HG02571 (cell line): ENCODE measurements around the gene H3-3A.
A peak's percentile ranks its signal among the peaks of the same experiment; 100 is the strongest.
"Not testable (repeated sequence)": the region's sequence is repeated elsewhere in the genome, so short reads cannot be mapped to it uniquely, and the experiment has no call there.

Experiments used
- ATAC-seq: cut with Tn5 transposase; IDR thresholded peaks from one replicate; pipeline ENCODE4 v1.9.1; 2021; ENCODE audit warnings: mild to moderate bottlenecking, moderate library complexity; ENCODE audit not compliant: unreplicated experiment

The H3-3A gene

DNA sequence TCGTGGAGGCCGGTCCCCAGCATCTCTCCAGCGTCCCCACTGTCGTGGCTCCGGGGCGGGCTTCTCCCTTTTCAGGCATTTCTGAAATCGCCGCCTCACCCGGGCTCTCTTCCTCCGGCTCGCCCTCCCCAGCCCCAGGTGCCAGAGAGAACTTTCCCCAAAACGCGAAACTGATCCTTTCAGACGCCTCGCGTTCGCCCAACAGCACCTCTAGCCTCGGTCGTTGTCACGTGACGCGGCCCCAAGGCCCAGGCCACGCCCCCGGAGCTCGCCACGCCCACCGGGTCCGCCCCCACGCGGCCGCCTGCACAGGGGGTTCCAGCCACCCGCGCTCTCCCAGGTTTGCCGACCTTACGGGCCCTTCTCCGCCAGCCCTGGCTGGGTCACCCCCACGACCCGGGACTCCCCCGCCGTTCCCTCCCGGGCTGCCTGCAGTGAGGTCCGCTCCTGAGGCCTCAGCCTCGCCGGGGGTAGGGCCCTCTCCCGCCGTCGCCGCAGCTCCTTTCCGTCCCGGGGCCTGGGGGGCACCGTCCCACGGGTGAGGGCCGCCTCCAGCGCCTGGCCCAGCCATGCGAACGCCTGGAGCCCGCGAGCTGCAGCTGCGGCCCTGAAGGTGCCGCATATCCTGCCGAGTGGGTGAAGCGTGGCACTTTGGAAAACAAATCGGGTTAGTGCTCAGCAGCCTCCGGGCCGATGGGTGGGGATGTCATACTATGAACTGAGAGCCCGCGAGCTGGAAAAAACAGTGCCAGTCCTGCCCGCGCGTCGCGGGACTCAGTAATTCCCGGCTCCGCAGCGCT, 21.0 kb downstream of the H3-3A start:
- ATAC-seq = peak; percentile 86

DNA sequence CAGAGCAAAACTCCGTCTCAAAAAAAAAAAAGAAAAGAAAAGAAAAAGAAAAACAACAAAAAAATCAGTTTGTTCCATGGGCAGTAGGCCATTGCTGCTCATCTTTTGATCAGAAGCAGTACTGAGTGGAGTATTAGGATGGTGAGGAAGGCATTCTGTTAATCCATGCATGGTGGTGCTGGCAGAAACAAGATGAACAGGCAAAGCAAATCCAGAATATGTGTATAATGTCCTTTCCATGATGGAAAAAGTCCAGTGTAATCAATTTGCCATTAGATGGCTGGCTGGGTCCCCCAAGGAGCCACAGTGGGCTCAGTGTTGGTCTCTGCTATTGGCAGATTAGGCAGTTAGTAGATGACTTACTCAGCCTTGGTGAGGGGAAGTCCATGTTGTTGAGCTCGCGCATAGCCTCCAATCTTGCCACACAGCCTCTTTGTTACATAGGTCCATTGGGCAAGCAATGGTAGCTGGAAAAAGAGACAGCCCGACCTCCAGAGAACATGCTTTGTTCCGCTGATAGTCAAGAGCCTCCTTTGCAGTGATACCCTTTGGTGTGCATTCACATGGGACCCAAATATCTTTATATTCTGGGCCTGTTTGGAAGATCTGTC, 23.3 kb downstream of the H3-3A start:
- no peak for ATAC-seq

DNA sequence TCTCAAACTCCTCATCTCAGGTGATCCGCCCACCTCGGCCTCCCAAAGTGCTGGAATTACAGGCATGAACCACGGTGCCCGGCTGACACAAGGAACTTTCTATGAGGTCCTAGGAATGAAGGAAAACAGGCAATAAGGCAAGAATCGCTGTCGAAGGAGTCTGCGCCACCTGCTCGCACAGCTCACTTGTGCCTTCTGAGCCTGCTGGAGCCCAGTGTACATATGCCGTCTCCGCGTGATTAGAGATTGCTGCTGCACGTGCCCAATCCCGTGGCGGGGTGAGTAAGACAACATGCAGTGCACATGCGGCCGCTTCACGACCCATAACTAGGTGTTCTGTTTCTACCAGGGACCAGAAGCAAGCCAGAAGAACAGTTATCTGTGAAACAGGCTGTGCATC, 24.3 kb downstream of the H3-3A start:
- no peak for ATAC-seq

DNA sequence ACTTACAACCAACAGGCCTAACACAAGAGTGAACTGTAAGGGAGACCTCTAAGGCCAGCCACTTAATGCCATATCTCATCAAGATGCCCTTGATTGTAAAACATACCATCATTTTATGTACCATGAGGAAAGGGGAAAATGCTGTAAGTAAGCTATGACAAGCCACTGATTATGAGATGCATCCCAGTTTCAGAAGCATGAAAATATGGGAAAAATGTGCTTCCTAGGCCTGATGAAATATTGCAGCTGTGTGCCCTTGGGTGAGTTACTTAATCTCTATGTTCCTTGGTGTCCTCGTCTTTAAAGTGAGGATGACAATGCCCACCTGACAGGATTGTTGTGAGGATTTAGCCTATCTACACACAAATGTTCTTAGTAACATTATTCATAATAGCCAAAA, 28.9 kb downstream of the H3-3A start:
- ATAC-seq = no peak

DNA sequence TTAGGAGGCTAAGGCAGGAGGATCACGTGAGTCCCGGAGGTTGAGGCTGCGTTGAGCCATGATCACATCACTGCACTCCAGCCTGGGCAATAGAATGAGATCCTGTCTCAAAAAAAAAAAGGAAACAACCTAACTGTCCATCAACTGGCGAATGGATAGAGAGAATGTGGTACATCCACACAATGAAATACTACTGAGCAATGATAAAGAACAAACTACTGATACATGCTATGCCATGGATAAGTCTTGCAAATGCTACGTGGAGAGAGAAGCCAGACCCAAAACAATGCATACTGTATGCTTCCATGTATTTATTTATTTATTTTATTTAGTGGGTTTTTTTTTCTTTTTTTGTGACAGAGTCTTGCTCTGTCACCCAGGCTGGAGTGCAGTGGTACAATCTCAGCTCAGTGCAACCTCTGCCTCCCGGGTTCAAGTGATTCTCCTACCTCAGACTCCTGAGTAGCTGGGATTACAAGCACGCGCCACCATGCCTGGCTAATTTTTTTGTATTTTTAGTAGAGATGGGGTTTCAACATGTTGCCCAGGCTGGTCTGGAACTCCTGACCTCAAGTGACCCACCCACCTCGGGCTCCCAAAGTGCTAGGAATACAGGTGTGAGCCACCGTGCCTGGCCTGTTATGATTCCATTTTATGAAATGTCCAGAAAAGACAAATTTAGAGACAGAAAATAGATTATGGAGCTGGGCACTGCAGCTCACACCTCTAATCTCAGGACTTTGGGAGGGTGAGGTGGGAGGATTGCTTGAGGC, 29.7 kb downstream of the H3-3A start:
- not testable (repeated sequence) for ATAC-seq

DNA sequence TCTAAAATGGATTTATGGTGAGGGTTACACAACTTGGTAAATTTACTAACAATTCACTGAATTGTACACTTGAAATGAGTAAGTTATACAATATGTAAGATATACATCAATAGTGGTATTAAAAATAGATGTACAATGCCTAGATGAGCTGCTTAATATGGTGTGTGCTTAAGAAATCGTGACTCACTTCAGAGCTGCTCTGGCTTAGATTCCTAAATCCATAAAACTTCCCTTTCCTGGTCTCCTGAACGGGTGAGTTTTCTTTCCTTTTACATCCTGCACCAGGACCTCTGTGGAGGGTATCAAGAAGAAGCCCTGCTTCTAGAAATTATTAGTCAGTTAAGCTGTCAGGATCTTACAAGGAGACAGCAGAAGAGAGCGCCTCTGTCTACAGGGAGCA, 30.4 kb downstream of the H3-3A start:
- ATAC-seq = no peak

DNA sequence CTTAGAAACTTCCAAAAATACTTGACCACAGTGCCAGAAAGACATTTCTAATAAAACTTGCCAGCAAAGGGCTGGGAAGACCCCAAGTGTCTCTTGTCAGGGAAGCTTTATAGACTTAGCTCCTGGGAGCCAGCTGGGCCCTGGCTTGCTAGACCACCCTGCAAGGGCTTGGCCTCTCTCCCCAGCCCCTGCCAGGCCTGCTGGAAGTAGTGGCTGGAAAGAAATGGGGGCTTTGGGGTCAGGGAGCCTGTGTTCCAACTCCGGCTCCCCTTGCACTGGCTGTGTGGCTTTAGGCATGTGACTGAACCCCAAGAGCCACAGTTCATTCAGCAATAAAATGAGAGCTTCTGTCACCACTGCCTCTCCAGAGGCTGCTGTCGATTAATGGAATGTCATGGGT, 31.1 kb downstream of the H3-3A start:
- ATAC-seq = no peak

DNA sequence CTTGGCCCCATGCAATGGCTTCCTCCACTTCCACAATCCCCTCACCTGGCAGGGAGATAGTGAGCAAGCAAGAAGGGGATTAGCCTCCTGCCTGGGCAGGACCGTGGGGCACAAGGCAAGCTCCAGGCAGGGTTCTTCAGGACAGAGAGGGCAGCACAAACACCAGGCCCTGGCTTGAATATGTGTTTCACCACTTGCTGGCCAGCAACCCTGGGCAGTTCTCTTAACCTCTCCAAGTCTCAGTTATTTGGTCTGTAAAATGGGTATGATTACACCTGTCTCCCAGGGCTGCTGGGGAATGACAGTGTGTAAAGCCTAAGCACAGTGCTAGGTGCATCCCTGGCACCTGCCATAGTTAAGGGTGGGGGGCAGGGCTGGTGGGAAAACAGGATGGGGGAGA, 31.9 kb downstream of the H3-3A start:
- no peak for ATAC-seq

DNA sequence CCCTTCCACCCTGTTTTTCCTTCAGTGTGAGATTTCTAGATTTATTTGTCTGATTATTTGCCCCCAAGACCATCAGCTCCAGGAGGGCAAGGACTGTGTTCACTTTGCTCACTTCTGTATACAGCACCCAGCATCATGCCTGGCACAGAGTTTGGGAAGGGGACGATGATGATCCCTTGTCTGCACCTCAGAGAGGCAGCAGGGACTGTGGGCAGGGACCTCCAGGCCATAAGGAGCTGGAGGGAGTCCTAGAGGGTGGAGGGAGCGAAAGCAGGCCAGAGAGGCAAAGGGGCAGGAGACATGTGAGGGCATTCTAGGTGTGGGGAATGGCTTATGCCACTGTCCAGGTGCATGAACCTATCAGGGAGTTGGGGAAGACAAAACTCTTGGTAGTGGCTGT, 32.8 kb downstream of the H3-3A start:
- ATAC-seq = no peak

DNA sequence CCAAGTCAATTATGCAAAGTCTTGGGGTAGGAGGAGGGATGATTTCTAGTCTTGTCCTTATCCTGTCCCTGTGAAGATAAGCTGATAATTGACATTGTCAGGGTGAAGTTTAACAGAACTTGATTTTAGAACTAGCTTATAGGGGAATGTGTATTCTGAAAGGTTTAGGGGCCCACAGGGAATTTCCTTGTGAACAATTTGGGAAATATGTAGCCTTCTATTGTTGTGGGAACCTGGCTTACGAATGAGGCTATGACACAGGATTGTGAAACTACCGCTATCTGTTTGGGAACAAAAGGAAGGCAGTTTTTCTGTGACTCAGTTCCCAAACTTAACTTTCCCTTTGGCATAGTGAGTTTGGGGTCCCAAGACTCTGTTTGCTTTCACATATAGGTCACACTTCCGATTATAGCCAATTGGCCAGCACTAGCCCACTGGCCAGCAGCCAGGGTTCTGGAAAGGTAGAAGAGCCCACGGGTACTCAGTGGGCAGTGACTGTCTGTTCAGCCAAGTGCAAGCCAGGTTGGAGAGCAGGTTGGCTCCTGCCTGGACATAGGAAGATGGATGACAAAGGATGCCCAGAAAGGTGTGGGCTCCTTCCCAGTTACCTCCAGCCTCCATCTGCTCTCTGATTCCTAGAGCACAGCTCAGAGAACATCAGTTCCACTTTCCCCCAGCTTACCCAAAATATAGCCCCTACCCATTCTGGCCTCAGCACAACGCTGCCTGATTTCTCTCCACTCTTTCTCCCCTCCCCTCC, 35.5 kb downstream of the H3-3A start:
- no peak for ATAC-seq

DNA sequence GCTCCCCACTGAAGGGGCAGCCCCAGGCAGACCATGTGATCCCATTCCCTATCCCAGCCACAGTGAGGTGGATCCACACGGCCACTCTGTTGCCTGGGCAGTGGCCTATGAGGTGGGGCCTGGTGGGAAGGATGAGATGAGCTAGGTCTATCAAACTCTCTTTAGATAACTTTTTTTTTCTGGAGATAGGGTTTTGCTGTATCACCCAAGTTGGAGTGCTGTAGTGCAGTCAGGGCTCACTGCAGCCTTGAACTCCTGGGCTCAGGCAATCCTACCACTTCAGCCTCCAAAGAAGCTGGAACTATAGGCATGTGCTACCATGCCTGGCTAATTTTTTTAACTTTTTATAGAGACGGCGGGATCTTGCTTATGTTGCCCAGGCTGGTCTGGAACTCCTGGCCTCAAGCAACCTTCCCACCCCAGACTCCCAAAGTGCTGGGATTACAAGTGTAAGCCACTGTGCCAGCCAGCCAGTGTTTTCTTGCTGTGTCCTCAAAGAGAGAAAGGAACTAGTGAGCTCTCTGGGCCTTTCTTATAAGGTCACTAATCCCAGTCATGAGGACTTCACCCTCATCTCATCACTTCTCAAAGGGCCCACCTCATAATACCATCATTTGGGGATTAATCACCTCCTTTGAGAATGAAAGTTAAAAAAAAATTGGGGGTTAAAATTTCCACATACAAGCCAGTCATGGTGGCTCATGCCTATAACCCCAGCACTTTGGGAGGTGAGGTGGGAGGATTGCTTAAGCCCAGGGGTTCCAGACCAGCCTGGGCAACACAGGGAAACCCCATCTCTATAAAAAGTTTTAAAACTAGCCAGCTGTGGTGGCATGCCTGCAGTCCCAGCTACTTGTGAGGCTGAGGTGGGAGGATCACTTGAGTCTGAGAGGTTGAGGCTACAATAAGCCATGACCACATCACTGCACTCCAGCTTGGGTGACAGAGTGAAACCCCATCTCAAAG, 36.6 kb downstream of the H3-3A start:
- ATAC-seq = no peak

DNA sequence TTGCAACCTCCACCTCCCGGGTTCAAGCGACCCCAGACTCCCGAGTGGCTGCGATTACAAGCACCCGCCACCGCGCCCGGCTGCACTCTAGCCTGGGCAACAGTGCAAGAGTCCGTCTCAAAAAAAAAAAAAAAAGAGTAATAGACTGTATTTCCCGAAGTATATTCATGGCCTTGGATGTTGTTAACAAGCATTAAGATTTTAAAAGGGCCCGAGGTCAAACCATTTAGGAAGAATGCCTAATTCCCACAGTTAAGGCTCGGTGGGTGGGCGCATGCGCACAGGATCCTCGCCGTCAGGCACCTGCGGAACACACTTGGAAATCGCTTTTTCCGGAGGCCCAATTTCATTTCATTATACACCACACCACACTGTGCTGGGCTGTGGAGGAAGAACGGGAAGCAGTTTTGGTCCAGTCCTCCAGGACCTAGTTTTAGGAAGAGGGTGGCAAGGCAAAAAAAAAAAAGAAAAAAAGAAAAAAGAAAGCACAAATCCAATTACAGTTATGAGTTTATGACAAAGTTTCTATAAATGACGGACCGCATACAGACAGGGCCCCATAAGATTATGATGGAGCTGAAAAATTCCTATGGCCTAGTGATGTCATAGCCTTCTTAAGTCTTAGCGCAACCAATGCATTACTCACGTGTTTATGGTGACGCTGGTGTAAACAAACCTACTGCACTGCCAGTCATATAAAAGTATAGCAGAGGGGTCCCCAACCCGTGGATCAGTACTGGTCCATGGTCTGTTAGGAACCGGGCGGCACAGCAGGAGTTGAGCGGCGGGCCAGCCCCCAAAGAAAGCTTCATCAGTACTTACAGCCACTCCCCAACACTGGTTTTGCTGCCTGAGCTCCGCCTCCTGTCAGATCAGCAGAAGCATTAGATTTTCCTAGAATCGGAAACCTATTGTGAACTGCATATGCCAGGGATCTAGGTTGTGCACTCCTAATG, 38.2 kb downstream of the H3-3A start:
- no peak for ATAC-seq

DNA sequence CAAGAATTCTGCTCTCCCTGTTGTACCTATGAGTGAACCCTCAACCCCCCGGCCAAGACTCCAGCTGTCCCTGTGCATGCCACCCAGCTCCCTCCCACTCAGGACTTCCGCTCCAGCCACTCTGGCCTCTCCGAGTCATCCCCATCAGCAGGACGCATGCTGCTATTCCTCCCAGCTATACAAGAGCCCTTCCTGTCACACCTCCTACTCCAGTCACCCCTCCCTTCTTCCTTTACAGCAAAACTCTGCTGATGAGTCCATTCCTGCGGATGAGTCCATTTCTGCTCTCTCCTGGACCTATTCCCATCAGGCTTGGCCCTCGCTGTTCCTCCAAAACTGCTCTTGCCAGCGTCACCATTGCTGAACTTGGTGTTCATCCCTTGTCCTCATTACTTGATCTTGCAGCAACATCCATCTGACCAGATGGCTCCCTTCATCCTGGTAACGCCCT, 42.2 kb downstream of the H3-3A start:
- ATAC-seq = no peak

DNA sequence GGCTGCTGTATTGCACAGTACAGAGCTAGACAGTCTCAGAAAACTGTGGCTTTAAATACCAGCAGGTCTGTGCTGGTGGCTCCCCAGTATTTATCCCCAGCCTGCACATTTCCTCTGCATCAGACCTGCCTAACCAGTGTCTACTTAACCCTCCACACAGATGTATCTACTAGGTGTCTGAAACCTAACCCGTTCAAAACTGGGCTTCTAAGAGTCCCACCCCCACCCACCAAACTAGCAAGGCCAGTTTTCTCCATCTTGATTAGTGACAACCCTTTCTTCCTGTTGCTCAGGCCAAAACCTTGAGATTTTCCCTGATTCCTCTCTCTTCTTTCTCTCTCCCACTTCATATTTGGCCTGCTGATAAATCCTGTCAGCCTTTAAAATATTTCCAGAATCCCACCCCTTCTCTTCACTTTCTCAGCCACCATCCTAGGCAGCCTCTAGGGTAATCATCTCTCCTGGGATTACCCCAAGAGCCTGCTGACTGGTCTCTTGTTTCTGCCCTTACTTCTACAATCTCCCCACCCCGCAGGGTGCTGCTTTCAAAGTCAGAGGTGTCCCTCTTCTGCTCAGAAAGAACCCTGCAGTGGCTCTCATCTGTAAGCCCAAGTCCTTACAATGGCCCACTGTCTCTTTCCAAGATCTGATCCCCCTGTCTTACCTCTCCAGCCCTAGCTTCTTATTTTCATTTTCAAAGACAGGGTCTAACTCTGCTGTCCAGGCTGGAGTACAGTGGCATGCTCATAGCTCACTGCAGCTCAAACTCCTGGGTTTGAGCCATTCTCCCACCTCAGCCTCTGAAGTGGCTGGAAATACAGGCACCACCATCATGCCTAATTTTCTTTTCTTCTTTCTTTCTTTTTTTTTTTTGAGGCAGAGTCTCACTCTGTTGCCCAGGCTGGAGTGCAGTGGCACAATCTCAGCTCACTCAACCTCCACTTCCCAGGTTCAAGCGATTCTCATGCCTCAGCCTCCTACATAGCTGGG, 45.2 kb downstream of the H3-3A start:
- ATAC-seq = no peak

DNA sequence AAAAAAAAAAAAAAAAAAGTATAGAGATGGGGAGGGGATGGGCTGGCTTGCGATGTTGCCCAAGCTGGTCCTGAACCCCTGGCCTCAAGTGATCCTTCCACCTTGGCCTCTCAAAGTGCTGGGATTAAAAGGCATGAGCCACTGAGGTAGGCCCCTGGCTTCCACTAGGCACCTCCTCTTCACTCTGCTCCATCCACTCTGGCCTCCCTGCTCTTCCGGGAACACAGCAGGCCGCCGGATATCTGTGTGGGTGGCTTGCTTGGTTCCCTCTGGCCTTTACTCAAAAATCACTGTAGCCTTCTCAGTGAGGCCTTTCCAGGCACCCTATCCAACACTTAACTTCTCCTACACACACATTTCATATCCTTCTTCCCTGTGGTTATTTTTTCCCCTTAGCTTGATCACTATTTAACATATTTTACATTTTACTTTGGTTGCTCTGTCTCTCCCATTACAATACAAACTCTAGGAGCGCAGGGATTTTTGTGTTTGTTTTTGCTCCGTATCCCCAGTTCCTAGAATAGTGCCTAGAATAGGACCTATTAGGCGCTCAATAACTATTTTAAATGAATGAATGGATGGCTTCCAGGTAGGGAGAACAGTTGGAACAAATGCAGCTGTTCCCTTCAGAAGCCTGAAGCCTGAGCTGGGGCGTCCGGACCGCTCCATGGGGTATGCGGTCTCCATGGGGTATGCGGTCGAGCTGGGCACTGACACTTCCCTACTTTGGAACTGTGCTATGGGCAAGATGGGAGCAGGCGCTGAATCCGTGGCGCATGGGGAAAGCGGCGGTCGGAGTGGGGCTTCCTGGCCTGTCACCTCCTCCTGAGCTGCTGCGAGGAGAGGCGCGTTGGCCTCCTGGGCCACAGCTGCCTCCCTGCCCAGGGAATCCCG, 46.7 kb downstream of the H3-3A start:
- peak; percentile 17 for ATAC-seq

DNA sequence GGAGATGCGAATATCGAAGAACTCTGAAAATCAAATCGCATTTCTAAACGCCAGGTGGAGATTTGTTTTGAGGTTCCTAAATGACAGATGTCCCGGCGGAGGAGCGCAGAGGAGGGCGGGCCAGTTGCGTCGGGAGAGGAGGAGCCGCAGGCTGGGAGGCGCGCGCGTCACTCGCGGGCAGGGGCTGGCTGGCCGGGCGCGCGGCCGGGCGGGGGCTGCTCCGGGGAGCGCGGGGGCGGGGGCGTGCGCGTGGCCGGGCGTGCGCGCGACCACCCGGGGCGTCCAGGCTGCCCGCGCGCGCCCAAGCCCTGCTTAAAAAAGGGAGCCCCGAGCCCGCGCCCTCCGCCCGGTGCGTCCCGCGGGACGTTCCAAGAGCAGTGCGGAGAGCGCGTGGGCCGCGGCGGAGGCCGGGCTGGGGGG, 47.3 kb downstream of the H3-3A start:
- ATAC-seq = peak; percentile 71
